Activated T-helper 9 cell treated with anti-CD3 and anti-CD28 coated beads, Interleukin-2, amount 50 U/mL, for 16 hours (primary cell): Measurements from ENCODE around the gene SLC25A34.

Source experiments
- DNase-seq: peaks from one replicate; pipeline ENCODE4 v3.0.0-alpha.2; 2020; ENCODE audit warnings: low read depth

Gene SLC25A34

DNA sequence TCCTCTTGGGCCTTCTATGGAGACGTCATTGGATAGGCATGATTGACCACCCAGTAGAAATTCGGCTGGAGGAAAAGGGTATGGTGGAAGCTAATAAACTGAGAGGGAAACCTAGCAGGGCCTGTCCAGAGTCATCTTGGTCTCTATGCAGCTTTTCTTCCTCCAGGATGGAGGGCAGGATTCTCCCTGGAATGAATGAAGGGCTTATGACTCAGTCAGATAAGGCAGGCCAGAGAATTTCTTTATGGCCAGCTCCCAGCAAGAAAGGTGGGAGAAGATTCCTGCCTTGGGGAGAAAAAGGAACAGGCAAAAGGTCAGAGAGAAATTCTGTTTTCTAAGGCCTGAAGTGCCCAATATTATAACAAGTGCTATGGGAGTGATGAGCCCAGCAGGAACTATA, 39.6 kb downstream of the SLC25A34 start:
- DNase-seq, result no peak

DNA sequence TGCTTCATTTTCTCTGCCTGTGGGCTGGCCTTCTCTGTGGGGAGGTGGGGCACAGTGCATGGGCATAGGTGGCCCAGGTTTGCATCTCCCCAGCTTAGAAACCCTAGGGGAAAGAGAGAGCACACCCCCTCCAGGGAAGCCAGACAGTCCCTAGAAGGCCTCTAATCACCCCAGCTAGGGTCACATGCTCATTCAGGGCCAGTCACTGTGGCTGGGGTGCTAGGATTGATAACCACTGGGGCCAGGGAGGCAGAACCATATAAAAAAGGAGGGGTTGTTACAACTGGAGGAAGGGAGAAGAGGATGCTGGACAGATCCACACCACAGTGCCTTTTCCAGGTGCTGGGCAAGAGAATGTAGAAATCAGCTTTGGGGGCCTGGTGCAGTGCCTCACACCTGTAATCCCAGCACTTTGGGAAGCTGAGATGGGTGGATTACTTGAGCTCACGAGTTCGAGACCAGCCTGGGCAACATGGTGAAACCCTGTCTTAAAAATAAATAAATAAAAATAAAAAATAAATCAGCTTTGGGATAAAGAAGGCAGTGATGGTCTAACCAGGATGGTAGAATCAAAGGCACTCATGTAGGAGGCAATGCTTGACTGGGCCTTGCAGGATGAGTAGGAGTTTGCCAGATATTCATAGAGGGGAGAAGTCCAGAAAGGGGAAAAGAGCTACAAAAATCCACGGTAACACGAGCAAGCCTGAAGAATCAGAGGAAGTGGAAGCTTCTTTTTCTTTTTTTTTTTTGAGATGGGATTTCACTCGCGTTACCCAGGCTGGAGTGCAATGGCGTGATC, 42.0 kb downstream of the SLC25A34 start:
- DNase-seq, result no peak

DNA sequence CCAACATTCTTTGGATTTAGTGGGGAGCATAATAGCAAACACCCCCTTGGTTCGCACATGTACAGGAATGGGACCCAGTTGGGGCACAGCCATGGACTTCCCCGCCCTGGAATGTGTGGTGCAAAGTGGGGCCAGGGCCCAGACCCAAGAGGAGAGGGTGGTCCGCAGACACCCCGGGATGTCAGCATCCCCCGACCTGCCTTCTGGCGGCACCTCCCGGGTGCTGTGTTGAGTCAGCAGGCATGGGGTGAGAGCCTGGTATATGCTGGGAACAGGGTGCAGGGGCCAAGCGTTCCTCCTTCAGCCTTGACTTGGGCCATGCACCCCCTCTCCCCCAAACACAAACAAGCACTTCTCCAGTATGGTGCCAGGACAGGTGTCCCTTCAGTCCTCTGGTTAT, 49.6 kb downstream of the SLC25A34 start:
- DNase-seq, result no peak

DNA sequence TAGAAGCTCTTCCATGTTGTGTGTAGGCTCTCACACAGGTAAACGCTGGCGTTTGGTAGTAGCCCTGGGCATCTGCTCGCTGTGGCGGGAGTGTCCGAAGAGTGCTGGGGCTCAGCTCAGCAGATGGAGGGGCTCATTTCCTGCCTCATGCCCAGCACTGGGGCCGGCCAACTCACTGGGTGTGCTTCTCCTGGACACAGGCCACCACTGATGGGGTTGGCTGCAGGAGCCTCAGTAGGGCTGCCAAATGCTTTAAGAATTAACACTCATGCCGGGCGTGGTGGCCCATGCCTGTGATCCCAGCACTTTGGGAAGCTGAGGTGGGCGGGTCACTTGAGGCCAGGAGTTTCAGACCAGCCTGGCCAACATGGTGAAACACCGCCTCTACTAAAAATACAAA, 50.5 kb downstream of the SLC25A34 start:
- no peak for DNase-seq

DNA sequence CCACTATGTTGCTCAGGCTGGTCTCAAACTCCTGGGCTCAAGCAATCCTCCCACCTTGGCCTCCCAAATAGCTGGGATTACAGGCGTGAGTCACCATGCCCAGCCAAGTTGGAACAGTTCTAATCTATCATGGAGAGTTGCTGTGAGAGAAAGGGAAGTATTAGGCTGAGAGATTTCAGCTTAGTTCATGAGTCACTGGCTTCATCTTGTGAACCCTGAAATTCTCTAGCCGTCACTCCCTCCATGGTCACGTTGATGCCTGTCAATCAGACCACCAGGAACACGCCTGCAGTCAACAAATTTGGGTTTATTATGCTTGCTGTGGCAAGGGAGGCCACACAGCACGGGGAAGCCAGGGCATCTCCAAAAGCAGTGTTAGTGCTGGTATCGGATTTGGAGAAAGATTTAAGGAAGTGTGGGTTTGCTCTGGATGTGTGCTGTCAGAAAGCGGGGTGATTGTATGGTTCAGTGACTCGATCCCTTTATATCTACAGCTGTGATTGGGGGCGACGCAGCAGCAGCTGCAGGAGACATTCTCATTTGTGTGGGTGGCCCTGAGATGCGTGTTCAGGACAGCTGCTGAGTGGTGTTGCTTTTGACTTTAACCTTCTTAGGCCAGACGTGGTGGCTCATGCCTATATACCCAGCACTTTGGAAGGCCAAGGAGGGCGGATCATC, 52.7 kb downstream of the SLC25A34 start:
- no peak for DNase-seq
